ENCODE data around the gene PHOX2B. TPM values are rescaled to one million over a fixed set of nuclear protein-coding genes. Genes with fewer than 3 reads are reported as not detected.

The PHOX2B gene
- total RNA-seq, 1 experiment from 2014 or later = not detected

GRCh38 chr4:41750626-41751448, 2.3 kb upstream of the PHOX2B start (continued):
- no peak for TF ChIP-seq REST (IDR thresholded peaks at IDR 0.05; ENCODE audit: low read depth)

GRCh38 chr4:41750121-41750625, 1.6 kb upstream of the PHOX2B start:
- ChIA-PET POLR2A (no interaction called here), CTCF (no interaction called here), RAD21 (ENCODE audit: low non-redundant PET in 1 of 2, low total read pairs in 2 of 2, uncharacterized antibody in 2 of 2, unreplicated experiment in 2 of 2) (no interaction called here)
- no peaks in the 10 kb centered on the region for H4K20me1 ChIP-seq (ENCODE audit: insufficient read depth)
- H3K79me2 ChIP-seq (ENCODE audit: insufficient read depth, low read length) = no peaks in the 10 kb centered on the region
- no peaks in the 10 kb centered on the region for H3K9me3 ChIP-seq (ENCODE audit: control insufficient read depth in 1 of 2, insufficient read depth in 1 of 2, low read depth in 1 of 2, low read length in 2 of 2)
- peaks cover 40% of the 10 kb centered on the region for H3K27me3 ChIP-seq (ENCODE audit: insufficient read depth, low read length)
- no peak overlapping the region for H3K9ac ChIP-seq (ENCODE audit: low read length)
- no peak for ATAC-seq
- DNase-seq (ENCODE audit: low read depth, low spot score) = no peak
- H3K4me1 ChIP-seq (ENCODE audit: control insufficient read depth in 1 of 2, insufficient read depth in 2 of 2, low read length in 2 of 2) = no peaks in the 10 kb centered on the region
- no peak overlapping the region for H3K4me3 ChIP-seq (replicated peaks in 1 of 2; ENCODE audit: low read depth in 1 of 2, low read length in 2 of 2)
- H3K9me2 ChIP-seq (ENCODE audit: insufficient read depth) = no peaks in the 10 kb centered on the region
- H3K36me3 ChIP-seq (ENCODE audit: control insufficient read depth in 1 of 2, insufficient read depth in 2 of 2, low read length in 2 of 2) = no peaks in the 10 kb centered on the region
- no peak overlapping the region for H2AFZ ChIP-seq (ENCODE audit: low read depth, low read length, poor library complexity, severe bottlenecking)
- no peak overlapping the region for H3K4me2 ChIP-seq (ENCODE audit: low read length)
- intact Hi-C loops (cut with micrococcal nuclease) = no loop called here
- no peak overlapping the region for H3K27ac ChIP-seq (ENCODE audit: low read depth, low read length)
- BruUV-seq (replicated peaks) = no TSS peak
- TF ChIP-seq FOSL1 (IDR thresholded peaks at IDR 0.05; ENCODE audit: low read depth) (no peak), SIN3A (IDR thresholded peaks at IDR 0.05; ENCODE audit: low read depth) (no peak), SRF (IDR thresholded peaks at IDR 0.05; ENCODE audit: low read depth) (no peak), EZH2phosphoT487 (IDR thresholded peaks at IDR 0.05; ENCODE audit: borderline replicate concordance) (no peak), RAD21 (IDR thresholded peaks at IDR 0.05; ENCODE audit: low read depth) (no peak), POLR2A (IDR thresholded peaks at IDR 0.05; ENCODE audit: borderline replicate concordance, extremely low read depth, insufficient read depth, insufficient read length) (no peak), EZH2 (IDR thresholded peaks at IDR 0.05) (no peak), CBX3 (IDR thresholded peaks at IDR 0.05; ENCODE audit: low read depth) (no peak), EGR1 (IDR thresholded peaks at IDR 0.05; ENCODE audit: low read depth) (no peak), TCF7L2 (IDR thresholded peaks at IDR 0.05; ENCODE audit: borderline replicate concordance, extremely low read depth, insufficient read depth, insufficient read length) (no peak), ZNF274 (IDR thresholded peaks at IDR 0.05; ENCODE audit: low read depth, low read length) (no peak), SP1 (IDR thresholded peaks at IDR 0.05; ENCODE audit: low read depth) (no peak), ELF1 (IDR thresholded peaks at IDR 0.05; ENCODE audit: borderline replicate concordance, low read depth) (no peak), ZBTB33 (IDR thresholded peaks at IDR 0.05; ENCODE audit: extremely low read depth, insufficient replicate concordance, low read length) (no peak), POLR2AphosphoS5 (IDR thresholded peaks at IDR 0.05; ENCODE audit: low read depth, low read length) (no peak), YY1 (IDR thresholded peaks at IDR 0.05; ENCODE audit: extremely low read depth, insufficient replicate concordance, low read depth, low read length) (no peak), CEBPB (IDR thresholded peaks at IDR 0.05; ENCODE audit: low read depth) (no peak), ATF3 (IDR thresholded peaks at IDR 0.05) (no peak)

Data from HCT116 (cell line).